M059J (cell line): ENCODE data around the gene TRIM59. TPM values are rescaled to one million over a fixed set of nuclear protein-coding genes. Genes with fewer than 3 reads are reported as not detected.

ENCODE experiments used
- DNase-seq: peaks from one replicate; pipeline ENCODE4 v3.0.0-alpha.2; 2012; ENCODE audit warnings: low read depth
- total RNA-seq: library from RNA; depleted of rRNA; stranded (reverse); fragments of >200 nt; shearing (Covaris generic); gene quantifications from 2 replicates; pipeline ENCODE4 v1.2.3, GENCODE V29; 2014; rRNA removed

Gene TRIM59, protein sequence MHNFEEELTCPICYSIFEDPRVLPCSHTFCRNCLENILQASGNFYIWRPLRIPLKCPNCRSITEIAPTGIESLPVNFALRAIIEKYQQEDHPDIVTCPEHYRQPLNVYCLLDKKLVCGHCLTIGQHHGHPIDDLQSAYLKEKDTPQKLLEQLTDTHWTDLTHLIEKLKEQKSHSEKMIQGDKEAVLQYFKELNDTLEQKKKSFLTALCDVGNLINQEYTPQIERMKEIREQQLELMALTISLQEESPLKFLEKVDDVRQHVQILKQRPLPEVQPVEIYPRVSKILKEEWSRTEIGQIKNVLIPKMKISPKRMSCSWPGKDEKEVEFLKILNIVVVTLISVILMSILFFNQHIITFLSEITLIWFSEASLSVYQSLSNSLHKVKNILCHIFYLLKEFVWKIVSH
- total RNA-seq, result 17.4 and 17.8 TPM in 2 replicates

DNA sequence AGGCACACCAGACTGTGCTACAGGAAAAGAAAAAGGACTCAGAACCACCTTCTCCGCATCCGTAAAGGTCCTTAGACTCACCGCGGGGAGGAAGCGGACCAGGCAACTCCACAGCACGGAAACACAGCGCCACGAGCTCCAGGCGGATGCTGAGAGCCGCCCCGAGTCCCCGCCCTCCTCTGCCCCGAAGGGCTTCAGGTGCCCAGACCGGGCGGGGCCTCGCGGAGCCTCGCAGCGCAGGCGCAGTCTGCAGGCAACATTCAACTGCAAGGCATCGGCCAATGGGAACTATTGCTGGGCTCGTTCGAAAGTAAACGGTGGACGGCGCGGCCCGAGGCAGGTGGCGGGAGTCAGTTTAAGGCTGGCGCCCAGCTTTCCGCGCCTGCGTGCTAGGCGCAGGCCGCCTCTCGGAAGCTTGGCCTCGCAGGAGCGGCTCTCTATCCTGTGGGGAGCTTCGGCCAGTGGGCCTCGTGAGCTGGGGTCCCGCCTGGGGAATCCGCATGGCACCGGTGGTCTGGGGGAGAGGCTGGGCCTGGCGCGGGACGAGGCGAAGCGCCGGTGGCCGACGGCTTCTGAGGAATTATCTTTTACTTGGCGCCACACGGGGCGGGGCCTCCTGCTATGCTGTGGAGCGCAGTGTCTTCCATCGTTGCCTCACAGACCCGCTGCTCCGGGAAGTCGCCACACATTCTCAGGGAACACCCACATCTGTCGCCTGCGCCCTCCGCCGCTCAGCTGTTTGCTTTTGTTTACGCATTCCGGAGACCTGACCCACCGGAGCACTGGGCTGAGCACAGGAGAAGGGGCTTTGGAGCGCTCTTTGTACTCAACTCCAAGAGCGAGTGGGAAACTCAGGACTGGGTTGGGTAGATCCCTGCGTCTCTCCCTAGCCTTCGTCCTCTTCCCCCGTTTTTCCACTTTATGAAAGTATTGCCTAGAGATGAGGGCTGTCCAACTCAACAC lies at the start of gene TRIM59:
TSS of gene TRIM59 (minus strand) at position 151 of the 963 bp plus-strand sequence. CDS start 10,603 bp downstream, outside the sequence.
- peak; percentile 95 for DNase-seq

DNA sequence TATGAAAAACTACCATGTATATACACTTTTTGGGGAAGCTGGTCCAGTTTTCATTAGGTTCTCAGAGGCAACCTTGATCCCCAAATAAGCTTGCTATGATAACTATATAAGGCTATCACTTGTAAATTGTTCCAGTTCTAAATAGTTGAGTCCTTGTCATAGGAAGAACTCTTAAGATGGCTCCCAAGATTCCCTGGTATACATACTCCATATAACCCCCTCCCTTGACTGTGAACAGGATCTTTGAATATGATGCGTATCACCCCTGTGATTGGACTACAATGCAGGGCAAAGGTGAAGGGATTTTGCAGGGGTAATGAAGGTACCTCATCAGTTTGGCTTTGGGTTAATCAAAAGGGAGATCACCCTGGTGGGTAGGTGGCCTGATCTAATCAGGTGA lies 48.6 kb upstream of the TRIM59 start:
- DNase-seq, result no peak

DNA sequence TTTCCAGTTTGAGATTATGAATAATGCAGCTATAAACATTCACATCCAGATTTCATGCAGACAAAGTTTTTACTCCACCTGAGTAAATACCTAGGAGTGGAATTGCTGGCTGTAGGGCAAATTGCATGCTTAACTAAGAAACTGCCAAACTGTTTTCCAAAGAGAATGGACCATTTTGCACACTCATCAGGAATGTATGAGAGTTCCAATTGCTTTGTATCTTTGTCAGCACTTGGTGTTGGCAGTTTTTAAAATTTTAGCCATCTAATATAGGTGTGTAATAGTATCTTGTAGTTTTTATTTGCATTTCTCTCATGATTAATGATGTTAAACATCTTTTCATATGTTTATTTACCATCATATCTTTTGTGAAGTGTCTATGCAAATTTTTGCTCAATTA lies 40.6 kb upstream of the TRIM59 start:
- no peak for DNase-seq

DNA sequence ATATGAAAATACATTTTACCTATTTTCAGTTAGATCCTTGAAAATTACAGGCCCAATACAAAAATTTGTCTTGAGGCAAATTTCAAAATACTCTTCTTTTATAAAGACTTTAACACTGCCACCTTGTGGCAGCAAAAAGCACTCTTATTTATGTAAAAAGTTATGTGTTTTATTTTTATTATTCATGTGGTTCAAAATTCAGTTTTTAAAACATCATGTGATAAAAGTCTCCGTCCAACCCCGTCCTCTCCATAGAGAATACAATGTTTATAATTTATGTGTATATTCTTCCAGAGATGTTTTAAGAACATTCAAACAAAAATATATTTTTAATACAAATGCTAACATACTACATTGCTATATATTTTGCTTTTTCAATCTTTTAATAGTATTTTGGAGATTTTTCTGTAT lies 36.9 kb upstream of the TRIM59 start:
- DNase-seq, result peak; percentile 64

DNA sequence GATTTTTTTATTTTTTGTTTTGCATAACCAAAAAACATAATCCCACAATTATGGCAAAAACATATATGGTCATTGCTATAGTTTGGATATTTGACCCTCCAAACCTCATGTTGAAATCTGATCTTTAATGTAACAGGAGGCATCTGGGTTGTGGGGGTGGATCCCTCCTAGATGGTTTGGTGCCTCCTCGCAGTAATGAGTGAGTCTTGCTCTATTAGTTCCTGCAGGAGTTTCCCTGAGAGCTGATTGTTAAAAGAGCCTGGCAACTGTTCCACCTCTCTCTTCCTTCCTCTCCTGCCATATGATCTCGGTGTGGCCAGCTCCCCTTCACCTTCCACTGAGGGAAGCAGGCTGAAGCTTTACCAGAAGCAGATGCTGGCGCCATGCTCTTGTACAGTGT lies 33.2 kb upstream of the TRIM59 start:
- no peak for DNase-seq

DNA sequence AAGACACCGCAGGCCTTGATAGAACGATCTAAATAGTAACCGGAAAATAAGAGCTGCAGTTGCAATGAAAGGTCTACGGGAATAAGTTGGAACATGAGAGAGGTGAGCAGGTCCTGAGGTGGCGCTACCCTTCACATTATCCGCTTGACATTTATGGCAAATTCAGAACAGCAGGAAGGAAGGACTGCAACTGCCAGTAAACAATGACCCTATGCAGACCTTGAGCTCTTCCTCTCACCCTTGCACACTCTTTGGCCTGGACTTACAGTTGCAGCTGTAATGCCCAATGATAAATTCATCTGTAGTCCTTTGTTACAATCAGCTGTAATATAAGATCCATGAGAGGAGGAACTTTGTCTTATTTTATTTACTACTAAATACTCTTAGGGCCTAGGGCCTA lies 32.3 kb upstream of the TRIM59 start:
- DNase-seq, result no peak

DNA sequence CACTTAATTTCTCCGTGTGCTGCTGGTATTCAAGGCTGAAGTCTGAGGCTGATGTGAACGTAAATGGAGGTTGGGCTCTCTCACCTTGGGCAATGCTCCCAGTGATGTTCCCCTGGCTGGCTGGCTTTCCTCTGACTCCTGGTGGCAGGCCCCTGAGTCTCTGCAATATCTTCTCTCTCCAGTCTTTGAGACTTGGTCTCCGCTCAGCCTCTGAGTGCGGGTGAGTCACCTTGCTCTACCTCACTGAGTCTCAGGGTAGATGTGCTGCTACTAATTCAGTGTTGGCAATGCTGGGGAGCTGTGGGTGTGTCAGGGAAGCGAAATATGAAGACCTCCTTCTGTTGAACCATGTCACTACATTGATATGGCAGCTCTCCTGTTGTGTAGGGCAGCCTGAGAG lies 31.3 kb upstream of the TRIM59 start:
- DNase-seq, result peak; percentile 39

DNA sequence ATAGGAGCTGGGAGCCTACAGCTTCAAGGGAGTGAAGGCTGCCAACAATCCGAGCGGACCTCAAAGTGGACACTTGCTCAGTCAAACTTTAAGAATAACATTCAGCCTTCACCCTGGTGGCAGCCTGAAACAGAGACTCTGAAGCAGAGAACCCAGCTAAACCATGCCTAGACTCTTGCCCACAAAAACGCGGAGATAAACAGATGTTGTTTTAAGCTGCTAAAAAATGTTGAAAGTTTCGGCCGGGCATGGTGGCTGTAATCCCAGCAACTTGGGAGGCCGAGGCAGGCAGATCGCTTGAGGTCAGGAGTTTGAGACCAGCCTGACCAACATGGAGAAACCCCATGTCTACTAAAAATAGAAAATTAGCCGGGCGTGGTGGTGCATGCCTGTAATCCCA lies 29.8 kb upstream of the TRIM59 start:
- no peak for DNase-seq

DNA sequence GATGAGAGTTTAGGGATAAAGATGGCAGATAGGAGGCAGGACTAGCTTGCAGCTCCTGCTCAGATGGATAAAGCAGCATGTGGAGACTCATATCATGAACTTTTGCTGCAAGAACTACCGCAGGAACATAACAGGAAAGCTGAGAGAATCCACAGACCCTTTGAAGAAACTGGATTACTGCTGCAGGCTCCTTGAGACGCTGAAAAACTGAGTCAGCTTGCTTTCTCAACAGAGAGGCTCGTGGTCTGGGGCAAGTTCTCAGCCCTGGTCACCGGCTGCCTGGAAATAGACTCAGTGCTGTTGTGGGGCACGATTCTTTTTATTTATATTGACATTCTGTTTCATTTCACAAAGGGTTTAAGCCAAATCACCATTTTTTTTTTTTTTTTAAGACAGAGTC lies 28.8 kb upstream of the TRIM59 start:
- no peak for DNase-seq

DNA sequence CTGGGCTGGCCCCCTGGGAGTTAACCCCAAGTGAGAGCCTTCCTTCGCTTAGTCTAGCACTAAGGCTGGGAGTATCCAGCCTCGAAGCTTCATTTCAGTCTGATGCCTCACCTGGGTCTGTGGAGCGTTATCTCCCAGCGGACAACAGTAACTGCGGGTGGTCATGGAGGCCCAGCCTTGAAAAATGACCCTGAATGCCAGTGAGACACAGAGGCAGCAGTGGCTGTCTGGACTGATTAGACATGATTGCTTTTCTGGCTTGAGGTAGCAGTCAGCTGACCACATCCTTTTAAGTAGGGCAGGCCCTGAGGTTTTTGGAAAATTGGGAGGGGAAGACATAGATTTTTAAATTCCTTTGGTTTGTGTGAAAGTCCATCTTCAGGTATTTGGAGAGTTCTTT lies 28.2 kb upstream of the TRIM59 start:
- DNase-seq, result no peak

DNA sequence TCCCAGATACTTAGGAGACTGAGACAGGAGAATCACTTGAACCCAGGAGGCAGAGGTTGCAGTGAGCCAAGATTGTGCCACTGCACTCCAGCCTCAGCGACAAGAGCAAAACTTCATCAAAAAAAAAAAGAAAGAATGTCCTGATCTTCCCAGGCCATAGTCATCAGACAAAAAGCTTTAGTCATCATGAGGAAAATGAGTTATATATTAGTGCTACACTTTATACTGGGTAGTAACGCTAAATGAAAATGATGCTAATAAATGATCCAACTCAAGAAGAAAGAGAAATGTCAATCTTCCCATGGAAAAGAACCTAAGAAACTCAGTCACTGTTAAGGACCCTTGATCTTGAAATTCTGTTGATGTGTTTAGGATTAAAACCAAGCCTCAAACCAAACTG lies 26.3 kb upstream of the TRIM59 start:
- no peak for DNase-seq

DNA sequence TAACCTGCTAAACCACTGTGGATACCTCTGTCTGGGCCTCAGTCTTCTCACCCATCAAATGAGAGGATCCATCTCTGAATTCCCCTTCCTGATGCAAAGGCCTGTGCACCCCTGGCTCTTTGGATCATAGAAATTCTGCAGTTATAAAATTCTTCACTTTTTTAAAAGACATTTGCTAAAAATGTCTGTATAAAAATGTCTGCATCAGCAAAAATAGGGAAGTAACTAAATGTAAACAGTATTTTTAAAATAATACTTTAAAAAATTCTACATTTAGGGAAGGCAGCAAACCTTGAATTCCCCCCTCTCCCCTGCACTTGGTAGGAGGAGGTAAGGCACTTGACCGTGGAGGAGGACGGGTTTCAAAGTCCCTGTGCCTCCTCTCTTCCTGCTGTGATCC lies 25.6 kb upstream of the TRIM59 start:
- no peak for DNase-seq

DNA sequence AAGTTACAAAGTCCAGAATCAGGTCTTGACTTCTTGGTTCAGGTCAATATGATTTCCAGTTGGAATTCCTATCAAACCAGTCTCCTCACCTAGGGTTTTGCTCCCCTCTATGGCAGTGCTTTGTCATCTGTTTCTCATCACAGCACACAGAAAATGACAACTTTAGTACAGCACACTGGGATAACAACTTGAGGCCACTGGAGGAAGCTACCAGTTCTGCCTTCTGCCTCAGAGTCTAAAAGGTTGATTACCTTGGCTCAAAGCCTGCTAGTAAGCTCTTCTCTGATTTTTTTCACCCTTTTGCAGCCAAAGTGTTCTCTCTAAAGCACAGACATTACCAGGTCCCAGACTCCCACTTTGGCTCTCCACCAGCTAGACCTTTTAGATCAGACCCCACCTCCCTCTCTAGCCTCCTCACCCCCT lies 24.8 kb upstream of the TRIM59 start:
- DNase-seq, result peak; percentile 40

DNA sequence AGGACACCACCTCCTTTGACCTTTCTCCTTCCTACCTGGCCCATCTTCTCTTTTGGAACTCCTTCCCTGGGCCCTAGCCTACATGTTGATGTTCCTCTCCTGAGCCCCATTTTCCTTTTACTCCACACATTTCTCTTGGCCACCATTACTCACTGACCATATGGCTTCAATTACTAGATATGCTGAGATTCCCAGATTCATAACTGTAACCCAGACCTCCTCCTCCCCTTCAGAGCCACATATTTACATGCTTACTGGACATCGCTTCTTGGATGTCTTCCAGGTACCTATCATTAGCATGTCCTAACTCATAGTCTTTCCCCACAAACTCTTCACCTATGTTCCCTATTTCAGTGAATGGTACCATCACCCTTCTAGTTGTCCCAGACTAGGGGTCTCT lies 24.4 kb upstream of the TRIM59 start:
- peak; percentile 86 for DNase-seq

DNA sequence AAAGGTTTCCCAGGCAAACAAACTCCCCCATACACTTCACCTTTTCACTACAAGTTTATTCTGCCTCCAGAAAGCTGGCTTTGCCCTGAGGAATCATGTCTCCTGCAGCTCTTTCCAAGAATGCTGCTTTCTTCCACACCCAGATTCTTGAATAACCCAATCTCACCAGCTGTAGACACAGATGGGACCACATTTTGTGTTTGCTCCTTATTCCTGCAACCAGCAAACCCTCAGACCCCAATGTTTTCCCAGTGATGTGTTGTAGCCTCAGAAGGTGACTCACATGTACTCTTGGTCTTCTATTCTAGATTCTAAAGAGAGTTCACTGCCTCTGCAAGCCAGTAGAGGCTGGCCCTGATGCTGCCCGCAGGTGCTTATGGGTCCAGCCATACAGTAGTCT lies 23.6 kb upstream of the TRIM59 start:
- DNase-seq, result peak; percentile 83

DNA sequence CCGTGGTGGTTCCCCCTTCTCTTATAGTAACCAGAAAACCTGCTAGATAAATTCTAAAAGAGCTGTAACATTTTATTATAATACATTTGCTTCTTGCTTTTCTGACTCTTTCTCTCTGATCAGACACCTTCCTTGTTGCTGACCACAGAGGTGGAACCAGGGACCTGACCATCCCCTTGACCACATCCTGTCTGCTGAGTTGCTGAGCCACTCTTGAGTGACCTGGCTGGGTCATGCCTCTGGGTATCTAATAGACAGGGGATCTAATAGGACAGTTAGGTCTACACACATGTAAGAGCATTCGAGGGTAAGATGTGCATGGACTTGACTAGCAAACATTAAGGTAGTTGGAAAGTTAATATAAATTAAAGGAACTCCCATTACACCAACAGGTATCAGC lies 22.8 kb upstream of the TRIM59 start:
- DNase-seq, result peak; percentile 69

DNA sequence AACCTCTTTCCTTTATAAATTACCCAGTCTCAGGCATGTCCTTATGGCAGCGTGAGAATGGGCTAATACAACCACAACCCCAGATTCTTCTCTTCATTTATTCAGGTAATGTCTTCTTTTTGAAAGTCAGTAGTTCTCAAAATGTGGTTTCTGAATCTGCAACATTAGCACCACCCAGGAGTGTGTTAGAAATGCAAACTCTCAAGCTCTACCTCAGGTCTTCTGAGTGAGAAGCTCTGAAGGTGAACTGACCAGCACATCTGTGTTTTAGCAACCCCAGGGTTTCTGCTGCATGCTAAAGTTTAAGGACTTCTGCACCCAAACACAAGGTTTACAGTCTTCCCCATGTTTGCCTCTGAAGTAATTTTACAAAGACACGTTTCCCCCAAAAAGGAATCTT lies 22.3 kb upstream of the TRIM59 start:
- no peak for DNase-seq

DNA sequence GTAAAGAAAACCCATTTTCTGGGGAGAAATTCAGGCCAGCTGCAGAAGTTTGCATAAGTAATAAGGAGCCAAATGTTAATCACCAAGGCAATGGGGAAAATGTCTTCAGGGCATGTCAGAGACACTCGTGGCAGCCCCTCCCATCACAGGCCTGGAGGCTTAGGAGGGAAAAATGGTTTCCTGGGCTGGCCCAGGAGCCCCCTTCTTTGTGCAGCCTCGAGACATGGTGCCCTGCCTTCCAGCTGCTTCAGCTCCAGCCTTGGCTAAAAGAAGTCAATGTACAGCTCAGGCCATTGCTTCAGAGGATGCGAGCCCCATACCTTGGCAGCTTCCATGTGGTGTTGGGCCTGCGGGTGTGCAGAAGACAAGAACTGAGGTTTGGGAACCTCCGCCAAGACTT lies 20.6 kb upstream of the TRIM59 start:
- no peak for DNase-seq

DNA sequence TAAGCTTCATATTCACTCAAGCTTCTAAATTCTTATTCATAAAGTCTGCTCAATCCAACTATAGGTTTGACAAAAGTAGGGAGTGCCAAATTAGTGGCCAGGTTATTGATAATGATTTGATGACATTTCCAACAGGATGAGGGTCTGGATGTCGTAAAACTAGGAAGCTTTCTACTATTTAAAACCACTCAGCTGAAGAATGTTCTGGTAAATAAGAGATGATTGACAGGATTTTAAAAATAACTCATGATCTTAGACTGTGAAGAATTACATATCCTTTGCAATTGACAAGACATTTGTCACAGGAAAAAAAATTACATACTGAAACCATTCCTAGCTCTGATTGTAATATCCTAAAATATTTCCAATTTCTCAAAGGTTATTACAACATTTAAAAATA lies 15.4 kb upstream of the TRIM59 start:
- DNase-seq, result no peak

DNA sequence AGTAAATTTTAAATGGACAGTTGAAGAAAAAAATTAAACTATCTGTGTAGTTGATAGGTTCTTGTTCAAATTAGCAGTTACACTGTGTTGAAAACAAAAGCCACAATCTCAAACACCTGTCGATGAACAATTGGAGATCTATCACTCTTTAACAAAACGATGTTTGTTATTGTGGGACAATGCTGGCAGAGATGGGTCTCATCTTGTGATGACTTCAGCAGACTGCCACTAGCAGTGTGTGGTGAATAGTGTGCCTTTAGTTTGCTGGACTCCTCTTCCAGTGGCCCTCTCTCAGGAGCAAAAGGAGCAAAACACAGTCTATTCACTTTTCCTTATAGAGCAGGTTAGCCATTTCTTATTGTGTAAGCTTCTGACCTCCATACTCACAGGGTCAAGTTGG lies 14.7 kb upstream of the TRIM59 start:
- no peak for DNase-seq

DNA sequence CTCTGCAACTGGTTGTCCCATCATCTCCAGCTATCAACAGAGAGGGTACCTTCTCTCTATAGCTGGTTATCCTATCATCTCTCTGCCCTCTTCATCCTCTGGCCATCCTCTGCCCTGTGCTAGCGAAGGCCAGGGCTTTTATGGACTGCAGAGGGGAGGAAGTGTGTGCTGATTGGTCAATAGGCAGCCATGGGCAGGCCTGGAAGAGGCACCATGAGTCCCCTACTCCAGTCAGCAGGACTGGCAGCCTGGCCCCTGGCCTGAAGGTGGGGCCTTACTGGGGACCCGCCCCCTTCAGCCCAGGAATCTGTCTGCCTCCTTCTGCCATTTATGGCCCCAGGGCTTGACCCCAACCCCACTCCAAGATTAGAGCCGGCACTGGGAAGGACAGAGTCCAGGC lies 10.4 kb upstream of the TRIM59 start:
- DNase-seq, result no peak

DNA sequence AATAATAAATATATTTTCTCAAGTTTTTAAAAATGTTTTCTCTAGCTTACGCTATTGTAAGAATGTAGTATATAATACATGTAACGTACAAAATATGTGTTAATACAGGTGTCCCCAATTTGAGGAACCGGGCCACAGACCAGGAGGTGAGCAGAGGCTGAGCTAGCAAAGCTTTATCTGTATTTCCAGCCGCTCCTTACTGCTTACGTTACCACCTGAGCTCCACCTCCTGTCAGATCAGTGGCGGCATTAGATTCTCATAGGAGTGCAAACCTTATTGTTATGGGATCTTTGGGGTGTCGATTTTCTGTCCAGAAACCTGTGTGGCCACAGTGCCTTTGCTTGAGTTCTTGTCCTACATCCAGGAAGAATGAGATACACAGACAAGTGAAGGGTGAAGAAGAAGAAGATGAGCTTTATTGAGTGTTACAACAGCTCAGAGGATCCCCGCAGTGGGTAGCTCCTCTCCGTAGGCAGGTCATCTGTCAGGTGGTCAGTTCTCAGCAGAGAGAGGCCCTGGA lies 9.9 kb upstream of the TRIM59 start:
- no peak for DNase-seq

DNA sequence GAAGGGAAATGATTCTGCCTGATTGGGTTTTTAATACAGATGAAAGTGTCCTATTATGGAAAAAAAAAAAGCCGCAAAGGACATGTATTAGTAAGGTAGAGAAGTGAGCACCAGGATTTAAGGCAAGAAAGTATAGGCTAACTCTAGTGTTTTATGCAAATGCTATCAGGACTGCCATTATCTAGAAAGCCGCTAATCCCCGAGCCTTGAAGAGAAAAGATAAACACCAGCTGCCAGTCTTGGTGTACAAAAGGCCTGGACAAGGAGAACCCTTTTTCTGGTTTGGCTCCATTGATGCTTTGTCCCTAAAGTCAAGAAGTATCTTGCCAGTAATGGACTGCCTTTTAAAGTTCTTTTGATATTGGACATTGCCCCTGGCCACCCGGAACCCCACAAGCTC lies 8.6 kb upstream of the TRIM59 start:
- DNase-seq, result no peak
